AG04450 (cell line): Measurements from ENCODE around the gene SLC39A11. TPM values are rescaled to one million over a fixed set of nuclear protein-coding genes. Genes with fewer than 3 reads are reported as not detected.

Experiments
- CTCF ChIA-PET: fragments of 300-600, 350-600 bp; formaldehyde crosslinking; extraction: SDS; loops from one replicate; lab custom pipeline; 2022; ENCODE audit warnings: antibody characterized with exemption, inconsistent platforms; lab: Charles Lee
- POLR2A ChIA-PET: fragments of 350-600 bp; formaldehyde crosslinking; extraction: SDS; loops from one replicate; lab custom pipeline; 2021; ENCODE audit warnings: antibody characterized with exemption, inconsistent platforms; lab: Yijun Ruan, JAX
- DNase-seq: peaks from one replicate; pipeline ENCODE4 v3.0.0-alpha.2; 2011; ENCODE audit warnings: low read depth, low spot score
- H3K27ac ChIP-seq: one replicate; pipeline ENCODE4 v1.5.1; 2012; ENCODE audit warnings: low read depth, low read length, control low read depth
- H3K27me3 ChIP-seq: one replicate; pipeline ENCODE4 v1.6.0; 2012; ENCODE audit warnings: low read length; ENCODE audit not compliant: control insufficient read depth, insufficient read depth
- H3K4me3 ChIP-seq: 2 replicates; pipeline ENCODE4 v1.5.1; 2011; ENCODE audit warnings: mild to moderate bottlenecking, low read depth, low read length, control low read depth
- H3K9me3 ChIP-seq: 2 replicates; pipeline ENCODE4 v1.5.1; 2012; ENCODE audit warnings: low read length; ENCODE audit not compliant: control insufficient read depth, insufficient read depth
- CTCF ChIP-seq: IDR thresholded peaks from 2 replicates; pipeline ENCODE4 v1.5.1; 2011; ENCODE audit warnings: low read depth, low read length, control low read depth, inconsistent platforms
- polyA plus RNA-seq: library from polyadenylated mRNA; depleted of rRNA; stranded (reverse); fragments of >200 nt; gene quantifications from 2 replicates; pipeline ENCODE4 v1.2.3, GENCODE V29; 2011

SLC39A11 gene
- polyA plus RNA-seq, 1 experiment, result 18.0 TPM

DNA sequence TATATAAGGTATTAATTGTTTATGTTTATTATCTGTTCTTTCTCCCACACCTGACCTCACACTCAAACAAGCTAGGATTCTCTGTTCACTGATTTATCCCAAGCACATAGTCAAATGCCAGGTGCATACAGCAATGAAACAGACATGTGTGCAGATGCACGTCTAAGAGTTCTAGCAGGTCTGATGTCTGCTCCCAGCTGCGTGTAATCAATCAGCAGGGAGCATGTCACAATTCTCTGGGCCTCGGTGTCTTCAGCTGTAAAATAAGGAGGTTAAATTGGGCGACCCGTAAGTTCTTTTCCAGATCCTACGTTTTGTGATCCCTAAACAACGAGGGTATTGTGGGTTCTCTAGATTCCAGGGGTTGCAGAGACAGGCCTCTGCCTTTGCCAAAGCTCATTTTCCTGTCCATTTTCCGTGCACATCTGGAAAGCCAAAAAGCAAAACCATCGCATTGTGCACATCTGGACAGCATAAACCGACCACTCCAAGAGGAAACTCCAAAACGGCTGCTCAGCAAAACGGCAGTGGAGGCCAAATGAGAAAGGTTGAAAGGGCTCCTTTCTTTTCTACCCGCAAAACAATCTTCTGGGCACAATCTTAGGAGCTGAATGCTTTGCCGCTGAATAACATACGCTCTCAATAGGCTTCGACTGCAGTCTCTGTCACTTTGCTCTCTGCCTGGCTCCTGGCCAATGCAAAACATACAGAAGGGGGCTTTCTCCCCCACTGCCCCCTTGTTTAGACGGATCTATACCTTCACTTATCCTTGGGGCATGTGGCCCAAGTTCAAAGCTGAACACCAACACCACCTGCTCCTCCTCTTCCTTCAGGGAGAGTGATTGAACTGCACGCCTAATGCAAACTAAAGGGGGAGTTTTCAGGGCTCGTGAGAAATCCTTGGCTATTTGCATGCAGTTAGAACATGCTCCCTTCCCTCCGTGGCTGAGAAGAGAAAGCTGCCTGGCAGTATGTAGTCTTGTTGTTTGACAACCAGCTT lies 426.3 kb downstream of the SLC39A11 start:
- Histone ChIP-seq H3K27me3 (no peaks in the 10 kb centered on the region), H3K27ac (peak overlapping the region; percentile 31), H3K4me3 (no peak overlapping the region), H3K9me3 (no peaks in the 10 kb centered on the region)
- TF ChIP-seq CTCF, result no peak
- ChIA-PET CTCF (interaction anchor here (1.1 to 1.3 kb wide), 2 partner anchors 106 to 109 kb away, joined by 3 to 4 read pairs; no protein-coding TSS in a partner anchor), POLR2A (interaction anchor here (1.2 kb wide), 1 partner anchor 73 kb away, joined by 3 read pairs; no protein-coding TSS in a partner anchor)
- no peak for DNase-seq

GRCh38 chr17:72662827-72663190 lies 429.7 kb downstream of the SLC39A11 start:
- POLR2A ChIA-PET, result no interaction called here
- no peak for TF ChIP-seq CTCF
- no peak overlapping the region for H3K27ac ChIP-seq
- H3K9me3 ChIP-seq, result no peaks in the 10 kb centered on the region
- no peak overlapping the region for H3K4me3 ChIP-seq
- H3K27me3 ChIP-seq, result no peaks in the 10 kb centered on the region
- no peak for DNase-seq
- CTCF ChIA-PET, result no interaction called here

DNA sequence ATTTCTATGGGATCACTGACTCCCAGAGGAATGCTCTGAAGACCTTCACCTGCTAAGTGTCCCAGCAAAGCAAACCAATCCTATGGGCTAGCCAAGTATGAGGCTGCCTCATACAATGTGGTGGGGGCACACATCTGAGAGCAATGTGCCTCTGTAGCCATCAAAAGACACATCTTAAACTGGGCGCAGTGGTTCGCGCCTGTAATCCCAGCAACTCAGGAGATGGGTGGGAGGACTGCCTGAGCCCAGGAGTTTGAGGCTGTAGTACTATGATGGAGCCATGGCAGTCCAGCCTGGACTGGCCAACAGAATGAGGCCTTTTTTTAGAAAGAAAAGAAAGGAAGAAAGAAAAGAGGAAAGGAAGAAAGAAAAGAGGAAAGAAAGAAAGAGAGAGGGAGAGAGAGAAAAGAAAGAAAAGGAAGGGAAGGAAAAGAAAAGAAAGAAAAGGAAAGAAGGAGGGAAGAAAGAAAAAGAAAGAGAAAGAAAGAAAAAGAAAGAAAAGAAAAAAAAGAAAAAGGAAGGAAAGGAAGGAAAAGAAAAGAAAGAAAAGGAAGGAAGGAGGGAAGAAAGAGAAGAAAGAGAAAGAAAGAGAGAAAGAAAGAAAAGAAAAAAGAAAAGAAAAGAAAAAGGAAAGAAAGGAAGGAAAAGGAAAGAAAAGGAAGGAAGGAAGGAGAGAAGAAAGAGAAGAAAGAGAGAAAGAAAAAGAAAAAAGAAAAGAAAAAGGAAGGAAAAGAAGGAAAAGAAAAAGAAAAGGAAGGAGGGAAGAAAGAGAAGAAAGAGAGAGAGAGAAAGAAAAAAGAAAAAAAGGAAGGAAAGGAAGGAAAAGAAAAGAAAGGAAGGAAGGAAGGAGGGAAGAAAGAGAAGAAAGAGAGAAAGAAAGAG lies 430.3 kb downstream of the SLC39A11 start:
- H3K9me3 ChIP-seq, result no peaks in the 10 kb centered on the region
- no peak for DNase-seq
- TF ChIP-seq CTCF, result no peak
- no peak overlapping the region for H3K27ac ChIP-seq
- no peaks in the 10 kb centered on the region for H3K27me3 ChIP-seq
- CTCF ChIA-PET, result no interaction called here
- POLR2A ChIA-PET, result no interaction called here
- H3K4me3 ChIP-seq, result no peak overlapping the region

DNA sequence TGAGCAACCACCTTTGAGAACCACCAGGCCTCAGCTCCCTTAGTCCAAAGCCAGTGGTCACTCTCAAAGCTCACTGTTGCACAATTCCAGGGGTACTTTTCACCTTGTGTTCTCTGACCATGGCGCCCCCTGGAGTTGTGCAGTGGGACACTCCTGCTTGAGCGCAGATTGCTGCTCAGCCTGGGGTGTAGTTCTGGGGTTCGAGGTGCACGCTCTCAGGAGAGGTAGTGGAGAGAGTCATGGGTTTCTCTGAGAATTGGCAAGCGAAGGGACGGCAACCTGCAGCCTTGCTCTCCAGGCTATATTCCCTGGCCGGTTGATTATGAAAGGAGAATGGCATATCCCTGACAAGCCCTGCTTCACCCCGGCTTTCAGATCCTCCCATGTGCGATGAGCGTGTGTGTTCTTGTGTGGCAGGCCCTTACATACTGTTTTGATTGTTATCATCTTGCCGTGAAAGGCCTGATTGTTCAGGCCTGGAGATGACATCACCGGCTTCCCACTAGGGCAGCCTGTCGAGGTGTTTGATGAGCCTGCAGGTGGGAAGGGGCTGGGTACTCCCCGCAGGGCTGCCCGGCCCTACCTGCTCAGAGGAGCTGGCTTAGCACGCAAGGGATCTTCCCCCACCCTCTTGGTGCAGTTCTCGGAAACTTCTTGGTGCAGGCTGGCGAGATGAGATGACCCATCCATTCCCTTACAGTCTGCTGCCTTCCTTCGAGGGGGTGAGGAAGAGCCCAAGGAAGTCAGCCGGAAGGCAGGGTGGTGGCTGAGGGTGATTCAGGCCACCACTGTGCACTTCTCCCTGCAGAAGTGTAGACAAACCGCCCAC lies 431.2 kb downstream of the SLC39A11 start:
- no peak for DNase-seq
- ChIA-PET CTCF (interaction anchor here (1.1 kb wide), 1 partner anchor 22 kb away, joined by 4 read pairs; no protein-coding TSS in a partner anchor), POLR2A (no interaction called here)
- no peaks in the 10 kb centered on the region for H3K27me3 ChIP-seq
- no peaks in the 10 kb centered on the region for H3K9me3 ChIP-seq
- no peak overlapping the region for H3K27ac ChIP-seq
- TF ChIP-seq CTCF, result peak; percentile 29; the same call in 1 of the 2 replicates
- no peak overlapping the region for H3K4me3 ChIP-seq
